Measurements from ENCODE around the gene C10orf88.

- TF ChIP-seq CTCF (IDR thresholded peaks at IDR 0.05) (no peak), POLR2A (IDR thresholded peaks at IDR 0.05) (no peak)
Observed at GRCh38 chr10:122988501-122988900, 34.5 kb upstream of the C10orf88 start.
